Measurements from ENCODE around the gene TMEM51. TPM values are rescaled to one million over a fixed set of nuclear protein-coding genes. Genes with fewer than 3 reads are reported as not detected.

The TMEM51 gene
- total and polyA plus RNA-seq, 9 of the 15 experiments (the other 6 are each of a cell fraction or from before 2014, with no cell fraction given): 0.06 to 1.4 (median 0.58) TPM

GRCh38 chr1:15260418-15261154 is 107.0 kb downstream of the TMEM51 start (continued):
- TF ChIP-seq HDAC2 (IDR thresholded peaks at IDR 0.05) (peak; percentile 91), TFE3 (CRISPR knock-in tag; IDR thresholded peaks at IDR 0.05) (peak; percentile 76), CBFA2T3 (IDR thresholded peaks at IDR 0.05) (peak; percentile 92), EP300 (IDR thresholded peaks at IDR 0.05; ENCODE audit: low read length) (peak; percentile 69), HNRNPK (IDR thresholded peaks at IDR 0.05; ENCODE audit: low read depth, low read length, poor library complexity, severe bottlenecking) (no peak), KLF16 (IDR thresholded peaks at IDR 0.05) (peak; percentile 56; the same call in 1 of the 2 replicates), RNF2 (IDR thresholded peaks at IDR 0.05) (0 out of 2 replicates have a peak, but pooled peaks have one; percentile 31), PHB2 (IDR thresholded peaks at IDR 0.05; ENCODE audit: low read depth) (peak; percentile 56; the same call in 1 of the 2 replicates), ZNF696 (CRISPR knock-in tag; conservative IDR thresholded peaks at IDR 0.05) (no peak), ARHGAP35 (IDR thresholded peaks at IDR 0.05; ENCODE audit: partially characterized antibody) (no peak), JUND (IDR thresholded peaks at IDR 0.05; ENCODE audit: borderline replicate concordance, low read depth, low read length) (peak; percentile 98), JUND (tag; IDR thresholded peaks at IDR 0.05; ENCODE audit: borderline replicate concordance, low read depth, low read length) (peak; percentile 99), KDM1A (IDR thresholded peaks at IDR 0.05) (peak; percentile 95 to 96)
